22Rv1 (cell line): Measurements from ENCODE around the gene DNHD1.

ENCODE experiments used
- ZFX ChIP-seq: fragments of 450-650 bp; IDR thresholded peaks from 2 replicates; pipeline ENCODE4 v1.6.1; 2017; ENCODE audit warnings: antibody characterized with exemption, borderline replicate concordance
- TF ChIP-seq, protein P1 (sequence below): fragments of 450-650 bp; IDR thresholded peaks from 2 replicates; pipeline ENCODE4 v1.5.1; 2017; ENCODE audit warnings: mild to moderate bottlenecking

DNA sequence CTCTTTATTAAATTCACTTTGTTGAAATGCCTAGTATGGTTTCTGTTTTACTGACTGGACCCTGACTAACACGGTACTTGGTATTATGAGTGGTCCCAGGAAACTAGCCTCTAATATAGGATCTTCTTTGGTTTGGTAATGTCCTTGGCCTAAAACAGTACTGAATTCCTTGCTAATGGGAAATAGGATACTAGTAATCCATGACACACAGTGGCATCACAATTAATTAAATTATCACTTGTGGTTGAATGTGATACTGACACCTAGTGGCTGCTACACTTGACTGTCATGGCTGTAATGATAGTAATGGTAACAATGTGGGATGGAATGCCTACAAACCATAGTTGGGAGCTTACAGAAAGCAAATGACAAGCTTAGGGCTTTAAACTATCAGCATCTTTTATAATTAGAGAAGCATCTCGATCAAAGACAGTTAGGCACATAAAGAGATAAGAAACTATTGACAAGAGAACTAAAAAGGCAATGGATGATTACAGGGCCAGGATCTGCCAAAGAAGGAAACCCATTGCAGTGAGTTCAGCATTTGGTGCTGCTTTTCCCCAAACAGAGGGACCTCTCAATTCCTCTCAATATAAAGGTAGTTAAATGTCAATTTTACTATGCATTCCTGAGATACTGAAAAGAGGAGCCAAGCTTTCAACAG lies 8.6 kb downstream of the DNHD1 start:
- TF ChIP-seq, protein P1, sequence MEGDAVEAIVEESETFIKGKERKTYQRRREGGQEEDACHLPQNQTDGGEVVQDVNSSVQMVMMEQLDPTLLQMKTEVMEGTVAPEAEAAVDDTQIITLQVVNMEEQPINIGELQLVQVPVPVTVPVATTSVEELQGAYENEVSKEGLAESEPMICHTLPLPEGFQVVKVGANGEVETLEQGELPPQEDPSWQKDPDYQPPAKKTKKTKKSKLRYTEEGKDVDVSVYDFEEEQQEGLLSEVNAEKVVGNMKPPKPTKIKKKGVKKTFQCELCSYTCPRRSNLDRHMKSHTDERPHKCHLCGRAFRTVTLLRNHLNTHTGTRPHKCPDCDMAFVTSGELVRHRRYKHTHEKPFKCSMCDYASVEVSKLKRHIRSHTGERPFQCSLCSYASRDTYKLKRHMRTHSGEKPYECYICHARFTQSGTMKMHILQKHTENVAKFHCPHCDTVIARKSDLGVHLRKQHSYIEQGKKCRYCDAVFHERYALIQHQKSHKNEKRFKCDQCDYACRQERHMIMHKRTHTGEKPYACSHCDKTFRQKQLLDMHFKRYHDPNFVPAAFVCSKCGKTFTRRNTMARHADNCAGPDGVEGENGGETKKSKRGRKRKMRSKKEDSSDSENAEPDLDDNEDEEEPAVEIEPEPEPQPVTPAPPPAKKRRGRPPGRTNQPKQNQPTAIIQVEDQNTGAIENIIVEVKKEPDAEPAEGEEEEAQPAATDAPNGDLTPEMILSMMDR: peak; percentile 90
- no peak for TF ChIP-seq ZFX
